IMR-90 (cell line): Measurements from ENCODE around the gene ZFP36L1. TPM values are rescaled to one million over a fixed set of nuclear protein-coding genes. Genes with fewer than 3 reads are reported as not detected.

ENCODE experiments used
- ATAC-seq: fragments of 200-7000 bp; cut with Tn5 transposase; 2 replicates; pipeline ENCODE4 v1.9.1; 2020; ENCODE audit warnings: low read depth, mild to moderate bottlenecking, moderate library complexity
- BruUV-seq: library from RNA; stranded (reverse); fragments of 400-500 nt; replicated peaks from 2 replicates; lab custom pipeline; 2021; lab: Mats Ljungman, UMichigan
- CTCF ChIA-PET: fragments of 300-600 bp; formaldehyde crosslinking; extraction: SDS; loops from one replicate; lab custom pipeline; 2021; ENCODE audit warnings: antibody characterized with exemption; lab: Yijun Ruan, JAX
- POLR2A ChIA-PET: fragments of 300-600 bp; sonication (Branson Sonifier 250); formaldehyde crosslinking; loops from one replicate; lab custom pipeline; 2022; ENCODE audit warnings: antibody characterized with exemption; ENCODE audit not compliant: unreplicated experiment; lab: Charles Lee
- DNase-seq: peaks from one replicate; pipeline ENCODE4 v3.0.0; 2013
- H2AFZ ChIP-seq: replicated peaks from 2 replicates; pipeline ENCODE3; 2013; ENCODE audit warnings: low read length, mild to moderate bottlenecking; ENCODE audit not compliant: poor library complexity
- H2AK5ac ChIP-seq: 2 replicates; pipeline ENCODE4 v1.6.1; 2013; ENCODE audit warnings: low read depth, low read length, inconsistent platforms
- H2AK9ac ChIP-seq: replicated peaks from 2 replicates; pipeline ENCODE3; 2013; ENCODE audit warnings: mild to moderate bottlenecking, low read depth, low read length, moderate library complexity; ENCODE audit not compliant: poor library complexity
- H2BK120ac ChIP-seq: 2 replicates; pipeline ENCODE4 v1.6.1; 2013; ENCODE audit warnings: low read depth, low read length, inconsistent platforms
- H2BK15ac ChIP-seq: 3 replicates; pipeline ENCODE4 v1.6.1; 2013; ENCODE audit warnings: low read depth, low read length, inconsistent platforms
- H2BK20ac ChIP-seq: 2 replicates; pipeline ENCODE4 v1.6.1; 2013; ENCODE audit warnings: low read depth, mild to moderate bottlenecking, inconsistent platforms, low read length, moderate library complexity
- H2BK5ac ChIP-seq: 2 replicates; pipeline ENCODE4 v1.6.1; 2013; ENCODE audit warnings: mild to moderate bottlenecking, low read depth, low read length, inconsistent platforms; ENCODE audit not compliant: poor library complexity, severe bottlenecking
- H3K14ac ChIP-seq: replicated peaks from 2 replicates; pipeline ENCODE4 v1.6.1; 2013; ENCODE audit warnings: low read depth, low read length, inconsistent platforms
- H3K18ac ChIP-seq: 2 replicates; pipeline ENCODE4 v1.6.1; 2013; ENCODE audit warnings: low read depth, low read length, control low read depth
- H3K23ac ChIP-seq: 2 replicates; pipeline ENCODE4 v1.6.1; 2013; ENCODE audit warnings: low read depth, low read length, inconsistent platforms
- H3K27ac ChIP-seq: 2 replicates; pipeline ENCODE4 v1.5.1; 2013; ENCODE audit warnings: mild to moderate bottlenecking, control low read depth, low read length; ENCODE audit not compliant: insufficient read depth
- H3K27me3 ChIP-seq: 2 replicates; pipeline ENCODE4 v1.6.1; 2013; ENCODE audit warnings: low read length; ENCODE audit not compliant: control insufficient read depth, insufficient read depth
- H3K36me3 ChIP-seq: 2 replicates; pipeline ENCODE4 v1.6.1; 2013; ENCODE audit warnings: low read length, mixed read lengths; ENCODE audit not compliant: control insufficient read depth, insufficient read depth
- H3K4ac ChIP-seq: 2 replicates; pipeline ENCODE4 v1.6.1; 2013; ENCODE audit warnings: low read depth, low read length, inconsistent platforms
- H3K4me1 ChIP-seq: 2 replicates; pipeline ENCODE4 v1.6.1; 2013; ENCODE audit warnings: low read length, mixed read lengths; ENCODE audit not compliant: control insufficient read depth, insufficient read depth
- H3K4me2 ChIP-seq: 2 replicates; pipeline ENCODE4 v1.6.1; 2013; ENCODE audit warnings: low read depth, mild to moderate bottlenecking, control low read depth, low read length, moderate library complexity
- H3K4me3 ChIP-seq: 2 replicates; pipeline ENCODE4 v1.5.1; 2013; ENCODE audit warnings: low read depth, mild to moderate bottlenecking, control low read depth, low read length, moderate library complexity; ENCODE audit not compliant: insufficient read depth
- H3K56ac ChIP-seq: 2 replicates; pipeline ENCODE4 v1.6.1; 2013; ENCODE audit warnings: low read length, inconsistent platforms; ENCODE audit not compliant: insufficient read depth; ENCODE audit errors: extremely low read depth
- H3K79me1 ChIP-seq, 2 experiments: 2 replicates each; pipeline ENCODE4 v1.6.1; 2013; ENCODE audit warnings: low read length in 2 of 2, inconsistent platforms in 1 of 2, low read depth in 1 of 2
- H3K9ac ChIP-seq: 2 replicates; pipeline ENCODE4 v1.6.1; 2013; ENCODE audit warnings: low read depth, low read length, control low read depth
- H3K9me1 ChIP-seq: 2 replicates; pipeline ENCODE4 v1.6.1; 2013; ENCODE audit warnings: low read length, inconsistent platforms; ENCODE audit not compliant: insufficient read depth
- H3K9me3 ChIP-seq: 2 replicates; pipeline ENCODE4 v1.6.1; 2013; ENCODE audit warnings: low read length; ENCODE audit not compliant: control insufficient read depth, insufficient read depth
- H4K20me1 ChIP-seq: 2 replicates; pipeline ENCODE4 v1.6.1; 2013; ENCODE audit warnings: low read length, inconsistent platforms; ENCODE audit not compliant: insufficient read depth
- H4K5ac ChIP-seq: 2 replicates; pipeline ENCODE4 v1.6.1; 2013; ENCODE audit warnings: mild to moderate bottlenecking, low read depth, low read length, control low read depth
- H4K8ac ChIP-seq, 2 experiments: 2 replicates each; pipeline ENCODE4 v1.6.1; 2013; ENCODE audit warnings: low read depth in 2 of 2, low read length in 2 of 2, control low read depth in 1 of 2, inconsistent platforms in 1 of 2
- H4K91ac ChIP-seq: 2 replicates; pipeline ENCODE4 v1.6.1; 2013; ENCODE audit warnings: low read depth, low read length, inconsistent platforms; ENCODE audit not compliant: insufficient read depth
- BHLHE40 ChIP-seq: fragments of 150-350 bp; IDR thresholded peaks from 2 replicates; pipeline ENCODE4 v1.6.1; 2016; ENCODE audit warnings: mild to moderate bottlenecking, low read depth, low read length
- CEBPB ChIP-seq: IDR thresholded peaks from 2 replicates; pipeline ENCODE4 v1.6.1; 2012; ENCODE audit warnings: low read depth, low read length, improper control_type of control experiment
- CHD1 ChIP-seq: IDR thresholded peaks from 2 replicates; pipeline ENCODE4 v1.6.1; 2012; ENCODE audit warnings: low read depth, low read length, improper control_type of control experiment
- ELK1 ChIP-seq: fragments of 150-350 bp; IDR thresholded peaks from 2 replicates; pipeline ENCODE4 v1.6.1; 2016; ENCODE audit warnings: low read depth, mild to moderate bottlenecking, low read length, moderate library complexity, borderline replicate concordance
- FOS ChIP-seq: fragments of 150-350 bp; IDR thresholded peaks from 2 replicates; pipeline ENCODE4 v1.6.1; 2016; ENCODE audit warnings: low read depth, low read length
- MAFK ChIP-seq: IDR thresholded peaks from 2 replicates; pipeline ENCODE4 v1.6.1; 2012; ENCODE audit warnings: low read depth, low read length, improper control_type of control experiment
- MAZ ChIP-seq: IDR thresholded peaks from 2 replicates; pipeline ENCODE4 v1.6.1; 2012; ENCODE audit warnings: low read depth, mild to moderate bottlenecking, low read length, improper control_type of control experiment, moderate library complexity, borderline replicate concordance
- MXI1 ChIP-seq: IDR thresholded peaks from 2 replicates; pipeline ENCODE4 v1.6.1; 2012; ENCODE audit warnings: low read depth, mild to moderate bottlenecking, low read length, moderate library complexity, borderline replicate concordance
- NFE2L2 ChIP-seq: fragments of 150-350 bp; IDR thresholded peaks from 2 replicates; pipeline ENCODE4 v1.6.1; 2016; ENCODE audit warnings: low read depth, mild to moderate bottlenecking, low read length
- POLR2A ChIP-seq: IDR thresholded peaks from 2 replicates; pipeline ENCODE4 v1.6.1; 2012; ENCODE audit warnings: mild to moderate bottlenecking, low read depth, low read length
- RAD21 ChIP-seq: IDR thresholded peaks from 2 replicates; pipeline ENCODE4 v1.6.1; 2012; ENCODE audit warnings: low read length, improper control_type of control experiment
- RCOR1 ChIP-seq: IDR thresholded peaks from 2 replicates; pipeline ENCODE4 v1.6.1; 2012; ENCODE audit warnings: mild to moderate bottlenecking, low read length, improper control_type of control experiment; ENCODE audit not compliant: insufficient replicate concordance
- RFX5 ChIP-seq: IDR thresholded peaks from 2 replicates; pipeline ENCODE4 v1.8.0; 2012; ENCODE audit warnings: low read depth, mild to moderate bottlenecking, low read length, moderate library complexity
- SMC3 ChIP-seq: fragments of 150-350 bp; IDR thresholded peaks from 2 replicates; pipeline ENCODE4 v1.6.1; 2016; ENCODE audit warnings: low read depth, mild to moderate bottlenecking, antibody characterized with exemption, low read length, moderate library complexity
- USF2 ChIP-seq: fragments of 150-350 bp; IDR thresholded peaks from 2 replicates; pipeline ENCODE4 v1.6.1; 2017; ENCODE audit warnings: mild to moderate bottlenecking, antibody characterized with exemption, low read length, low read depth
- WGBS, 2 experiments: methylation state at CpG; one replicate each; pipeline versions ENCODE4 v1.1.5 to v1.1.7; 2013; ENCODE audit warnings: missing lambda C conversion rate in 2 of 2; ENCODE audit not compliant: insufficient read length in 1 of 2; ENCODE audit errors: extremely low coverage in 2 of 2; 5-methylcytosine and 5-hydroxymethylcytosine counted together
- dilution Hi-C: fragments of 300-500 bp; cut with HindIII; formaldehyde crosslinking; loops from one replicate; pipeline ENCODE4 v1.14.3; 2018; ENCODE audit warnings: low sequenced_read_pairs; ENCODE audit not compliant: unreplicated experiment
- in situ Hi-C: fragments of 300-500 bp; cut with MboI; formaldehyde crosslinking; loops from 3 replicates; pipeline ENCODE4 v1.14.3; 2019; ENCODE audit warnings: low sequenced_read_pairs, inconsistent platforms, mixed read lengths
- intact Hi-C: fragments of 100-400 bp; cut with micrococcal nuclease; formaldehyde crosslinking; loops from 2 replicates; pipeline ENCODE4 v1.10.0; 2022
- polyA plus RNA-seq, 3 experiments: library from polyadenylated mRNA; depleted of rRNA; stranded (reverse); fragments of >200 nt; gene quantifications; 2 replicates each; pipeline ENCODE4 v1.2.3, GENCODE V29; 2012; ENCODE audit warnings: low replicate concordance in 1 of 3
- total RNA-seq: library from RNA; depleted of rRNA; stranded (reverse); fragments of >200 nt; gene quantifications from 2 replicates; pipeline ENCODE4 v1.2.3, GENCODE V29; 2012

Gene ZFP36L1
- total and polyA plus RNA-seq, 2 of the 4 experiments (the other 2 are of a cell fraction) = 6.5 to 140 TPM

GRCh38 chr14:68740788-68741476 is 51.9 kb downstream of the ZFP36L1 start:
- no peak overlapping the region for H3K56ac ChIP-seq
- peaks cover 11% of the 10 kb centered on the region for H3K4me1 ChIP-seq
- no peaks in the 10 kb centered on the region for H3K79me1 ChIP-seq
- BruUV-seq = no TSS peak
- peaks cover 3% of the 10 kb centered on the region; the same call in 1 of the 2 replicates for H3K9me3 ChIP-seq
- H2BK120ac ChIP-seq = no peak overlapping the region
- H2BK5ac ChIP-seq = no peak overlapping the region
- no peak overlapping the region for H2BK20ac ChIP-seq
- no peak overlapping the region for H4K8ac ChIP-seq
- H2AK5ac ChIP-seq = no peak overlapping the region; the same call in 1 of the 2 replicates
- no peak overlapping the region; the same call in 1 of the 2 replicates for H4K91ac ChIP-seq
- POLR2A ChIA-PET = interaction anchor here (0.6 kb wide), 1 partner anchor 68 kb away, joined by 5 read pairs; no protein-coding TSS in a partner anchor
- intact Hi-C loops = no loop called here
- no peak overlapping the region for H3K4me3 ChIP-seq
- H4K20me1 ChIP-seq = no peaks in the 10 kb centered on the region
- ATAC-seq = no peak
- H4K5ac ChIP-seq = no peak overlapping the region
- no peak overlapping the region for H2AFZ ChIP-seq
- 100% methylated on average over 1 of the region's 4 CpGs; no CpG with 5 or more reads in 1 of the 2 experiments for WGBS, 2 experiments
- no peaks in the 10 kb centered on the region for H3K36me3 ChIP-seq
- H3K23ac ChIP-seq = no peak overlapping the region
- H2AK9ac ChIP-seq = no peak overlapping the region
- H3K4ac ChIP-seq = 0 out of 2 replicates have a peak overlapping the region, but pooled peaks have one; percentile 22
- H3K4me2 ChIP-seq = no peak overlapping the region
- H3K14ac ChIP-seq = no peak overlapping the region
- in situ Hi-C loops = no loop called here
- H2BK15ac ChIP-seq = no peak overlapping the region
- CTCF ChIA-PET = no interaction called here
- peaks cover 3% of the 10 kb centered on the region; the same call in 1 of the 2 replicates for H3K27me3 ChIP-seq
- H3K27ac ChIP-seq = no peak overlapping the region
- H3K9ac ChIP-seq = no peak overlapping the region
- no peak overlapping the region for H3K18ac ChIP-seq
- no peak for DNase-seq
- H3K9me1 ChIP-seq = no peaks in the 10 kb centered on the region
- dilution Hi-C loops = no loop called here
- TF ChIP-seq CHD1 (no peak), RCOR1 (no peak), RAD21 (no peak), USF2 (no peak), RFX5 (no peak), ELK1 (no peak), NFE2L2 (no peak), MAFK (no peak), MXI1 (no peak), MAZ (no peak), SMC3 (no peak), CEBPB (no peak), BHLHE40 (no peak), POLR2A (no peak), FOS (no peak)
